Measurements from ENCODE around the gene GDF2.

Gene GDF2

GRCh38 chr10:47300429-47300931 lies 21.8 kb upstream of the GDF2 start:
- Histone ChIP-seq H3K27me3 (ENCODE audit: control insufficient read depth in 2 of 2, insufficient read depth in 2 of 2, low read length in 2 of 2) (peaks cover 15 to 21% of the 10 kb centered on the region in 2 donors), H3K27ac (ENCODE audit: low read depth in 2 of 2, low read length in 2 of 2) (no peak overlapping the region), H3K4me1 (ENCODE audit: control insufficient read depth in 2 of 2, insufficient read depth in 2 of 2, low read length in 2 of 2) (no peaks in the 10 kb centered on the region), H3K9me3 (ENCODE audit: control insufficient read depth in 2 of 2, low read length in 2 of 2) (no peaks in the 10 kb centered on the region), H3K4me3 (ENCODE audit: low read length in 2 of 2) (peak overlapping the region; percentile 31 to 44), H3K9ac (ENCODE audit: low read depth in 1 of 2, low read length in 2 of 2) (no peak overlapping the region), H3K36me3 (ENCODE audit: control insufficient read depth in 2 of 2, insufficient read depth in 2 of 2, low read length in 2 of 2) (no peaks in the 10 kb centered on the region)

DNA sequence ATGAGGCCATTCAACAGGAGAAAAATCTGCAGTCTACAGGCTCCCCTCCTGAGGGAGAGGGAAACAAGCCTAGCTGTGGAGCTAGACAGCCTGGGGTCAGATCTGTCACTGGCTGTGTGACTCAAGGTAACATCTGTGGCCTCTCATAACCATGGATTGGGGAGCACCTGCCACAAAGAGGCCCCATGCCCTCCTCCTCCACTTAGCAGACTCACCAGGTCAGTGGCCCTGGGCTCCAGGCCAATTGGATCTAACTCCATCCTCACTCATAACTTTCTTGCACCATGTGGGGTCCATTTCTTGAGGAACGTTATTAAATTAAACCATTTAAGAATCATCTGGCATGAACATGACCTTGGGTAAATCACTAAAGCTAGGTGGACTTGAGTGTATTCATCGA lies 20.4 kb upstream of the GDF2 start:
- Histone ChIP-seq H3K27me3 (ENCODE audit: control insufficient read depth in 2 of 2, insufficient read depth in 2 of 2, low read length in 2 of 2) (peaks cover 15 to 21% of the 10 kb centered on the region in 2 donors), H3K4me1 (ENCODE audit: control insufficient read depth in 2 of 2, insufficient read depth in 2 of 2, low read length in 2 of 2) (no peaks in the 10 kb centered on the region), H3K27ac (ENCODE audit: low read depth in 2 of 2, low read length in 2 of 2) (no peak overlapping the region), H3K9ac (ENCODE audit: low read depth in 1 of 2, low read length in 2 of 2) (no peak overlapping the region), H3K9me3 (ENCODE audit: control insufficient read depth in 2 of 2, low read length in 2 of 2) (no peaks in the 10 kb centered on the region), H3K4me3 (ENCODE audit: low read length in 2 of 2) (no peak overlapping the region), H3K36me3 (ENCODE audit: control insufficient read depth in 2 of 2, insufficient read depth in 2 of 2, low read length in 2 of 2) (no peaks in the 10 kb centered on the region)

- Histone ChIP-seq H3K27ac (ENCODE audit: low read depth in 2 of 2, low read length in 2 of 2) (no peak overlapping the region), H3K36me3 (ENCODE audit: control insufficient read depth in 2 of 2, insufficient read depth in 2 of 2, low read length in 2 of 2) (no peaks in the 10 kb centered on the region), H3K9ac (ENCODE audit: low read depth in 1 of 2, low read length in 2 of 2) (no peak overlapping the region), H3K4me3 (ENCODE audit: low read length in 2 of 2) (no peak overlapping the region), H3K4me1 (ENCODE audit: control insufficient read depth in 2 of 2, insufficient read depth in 2 of 2, low read length in 2 of 2) (no peaks in the 10 kb centered on the region), H3K27me3 (ENCODE audit: control insufficient read depth in 2 of 2, insufficient read depth in 2 of 2, low read length in 2 of 2) (peaks cover 17 to 21% of the 10 kb centered on the region in 2 donors), H3K9me3 (ENCODE audit: control insufficient read depth in 2 of 2, low read length in 2 of 2) (no peaks in the 10 kb centered on the region)
Observed at GRCh38 chr10:47303105-47303504, 19.1 kb upstream of the GDF2 start.

DNA sequence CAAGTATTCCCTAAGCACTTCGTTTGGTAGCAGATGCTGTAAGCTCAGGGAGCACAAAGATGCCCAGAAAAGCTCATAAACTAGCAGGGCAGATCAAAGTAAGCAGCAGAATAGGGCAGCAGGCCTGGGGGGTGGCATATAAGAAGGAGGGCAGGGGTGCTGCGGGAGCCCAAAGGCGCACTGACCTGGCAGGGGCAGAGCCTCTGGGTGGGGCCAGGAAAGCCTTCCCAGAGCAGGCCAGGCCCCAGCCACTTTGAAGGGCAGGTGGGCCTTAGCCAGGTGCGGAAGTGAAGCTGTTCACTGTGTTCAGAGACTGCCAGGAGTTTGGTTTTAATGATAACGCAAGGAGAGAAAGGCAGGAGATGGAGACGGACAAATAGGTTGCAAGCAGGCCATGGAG lies 18.4 kb upstream of the GDF2 start:
- H3K27me3 ChIP-seq (ENCODE audit: control insufficient read depth in 2 of 2, insufficient read depth in 2 of 2, low read length in 2 of 2): peaks cover 16 to 21% of the 10 kb centered on the region in 2 donors
- H3K9me3 ChIP-seq (ENCODE audit: control insufficient read depth in 2 of 2, low read length in 2 of 2): no peaks in the 10 kb centered on the region
- no peak overlapping the region for H3K27ac ChIP-seq (ENCODE audit: low read depth in 2 of 2, low read length in 2 of 2)
- no peak overlapping the region for H3K9ac ChIP-seq (ENCODE audit: low read depth in 1 of 2, low read length in 2 of 2)
- H3K36me3 ChIP-seq (ENCODE audit: control insufficient read depth in 2 of 2, insufficient read depth in 2 of 2, low read length in 2 of 2): no peaks in the 10 kb centered on the region
- H3K4me3 ChIP-seq (ENCODE audit: low read length in 2 of 2): no peak overlapping the region
- no peaks in the 10 kb centered on the region for H3K4me1 ChIP-seq (ENCODE audit: control insufficient read depth in 2 of 2, insufficient read depth in 2 of 2, low read length in 2 of 2)

- Histone ChIP-seq H3K27ac (ENCODE audit: low read depth in 2 of 2, low read length in 2 of 2) (no peak overlapping the region), H3K9me3 (ENCODE audit: control insufficient read depth in 2 of 2, low read length in 2 of 2) (no peaks in the 10 kb centered on the region), H3K4me1 (ENCODE audit: control insufficient read depth in 2 of 2, insufficient read depth in 2 of 2, low read length in 2 of 2) (no peaks in the 10 kb centered on the region), H3K27me3 (ENCODE audit: control insufficient read depth in 2 of 2, insufficient read depth in 2 of 2, low read length in 2 of 2) (peaks cover 11 to 19% of the 10 kb centered on the region in 2 donors), H3K4me3 (ENCODE audit: low read length in 2 of 2) (no peak overlapping the region), H3K9ac (ENCODE audit: low read depth in 1 of 2, low read length in 2 of 2) (no peak overlapping the region), H3K36me3 (ENCODE audit: control insufficient read depth in 2 of 2, insufficient read depth in 2 of 2, low read length in 2 of 2) (no peaks in the 10 kb centered on the region)
Observed at GRCh38 chr10:47305566-47305965, 16.7 kb upstream of the GDF2 start.

DNA sequence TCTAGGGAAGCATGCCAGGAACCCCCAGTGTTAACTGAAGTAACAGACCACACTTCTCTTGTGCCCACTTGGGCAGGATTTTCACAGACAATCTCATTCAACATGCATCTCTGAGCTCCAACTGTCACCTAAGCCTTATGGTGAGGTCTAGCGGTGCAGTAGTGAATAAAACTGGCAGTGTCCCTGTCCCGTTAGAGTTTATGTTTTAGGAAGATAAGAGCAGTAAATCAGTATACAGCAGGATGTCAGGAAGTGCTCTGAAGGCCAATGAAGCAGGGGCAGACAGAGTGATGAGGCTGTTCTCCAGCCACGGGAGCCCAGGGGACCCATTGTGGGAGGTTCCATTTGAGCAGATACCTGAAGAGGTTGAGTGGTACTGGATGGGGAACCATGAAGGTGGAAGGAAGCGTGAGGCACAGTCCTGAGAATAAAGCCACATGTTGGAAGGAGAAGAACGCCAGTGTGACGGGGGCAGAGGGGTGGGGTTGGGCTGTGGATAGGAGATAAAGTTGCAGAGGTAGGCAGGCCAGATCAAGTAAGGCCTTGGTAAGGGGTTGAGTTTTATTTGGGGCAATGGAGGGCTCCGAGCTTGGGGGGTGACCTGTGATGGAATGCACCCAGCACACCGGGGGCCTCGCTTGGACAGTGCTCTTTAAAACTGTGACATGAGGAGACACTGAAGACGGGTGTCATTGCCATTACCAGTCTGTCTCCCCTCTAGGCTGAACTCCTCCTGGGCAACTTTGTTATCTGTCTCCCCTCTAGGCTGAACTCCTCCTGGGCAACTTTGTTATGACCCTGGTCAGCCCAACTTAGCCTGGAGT lies 15.7 kb upstream of the GDF2 start:
- Histone ChIP-seq H3K4me1 (ENCODE audit: control insufficient read depth in 2 of 2, insufficient read depth in 2 of 2, low read length in 2 of 2) (peaks cover 7 to 8% of the 10 kb centered on the region in 2 donors), H3K27me3 (ENCODE audit: control insufficient read depth in 2 of 2, insufficient read depth in 2 of 2, low read length in 2 of 2) (peaks cover 10 to 11% of the 10 kb centered on the region in 2 donors), H3K9me3 (ENCODE audit: control insufficient read depth in 2 of 2, low read length in 2 of 2) (no peaks in the 10 kb centered on the region), H3K4me3 (ENCODE audit: low read length in 2 of 2) (no peak overlapping the region), H3K9ac (ENCODE audit: low read depth in 1 of 2, low read length in 2 of 2) (no peak overlapping the region), H3K36me3 (ENCODE audit: control insufficient read depth in 2 of 2, insufficient read depth in 2 of 2, low read length in 2 of 2) (no peaks in the 10 kb centered on the region), H3K27ac (ENCODE audit: low read depth in 2 of 2, low read length in 2 of 2) (no peak overlapping the region)

GRCh38 chr10:47307381-47307780 lies 14.9 kb upstream of the GDF2 start:
- peaks cover 12 to 13% of the 10 kb centered on the region in 2 donors for H3K4me1 ChIP-seq (ENCODE audit: control insufficient read depth in 2 of 2, insufficient read depth in 2 of 2, low read length in 2 of 2)
- no peak overlapping the region for H3K4me3 ChIP-seq (ENCODE audit: low read length in 2 of 2)
- H3K9me3 ChIP-seq (ENCODE audit: control insufficient read depth in 2 of 2, low read length in 2 of 2): no peaks in the 10 kb centered on the region
- H3K27me3 ChIP-seq (ENCODE audit: control insufficient read depth in 2 of 2, insufficient read depth in 2 of 2, low read length in 2 of 2): peaks cover 8 to 11% of the 10 kb centered on the region in 2 donors
- no peak overlapping the region for H3K27ac ChIP-seq (ENCODE audit: low read depth in 2 of 2, low read length in 2 of 2)
- H3K36me3 ChIP-seq (ENCODE audit: control insufficient read depth in 2 of 2, insufficient read depth in 2 of 2, low read length in 2 of 2): no peaks in the 10 kb centered on the region
- H3K9ac ChIP-seq (ENCODE audit: low read depth in 1 of 2, low read length in 2 of 2): no peak overlapping the region

- Histone ChIP-seq H3K4me3 (ENCODE audit: low read length in 2 of 2) (no peak overlapping the region), H3K27me3 (ENCODE audit: control insufficient read depth in 2 of 2, insufficient read depth in 2 of 2, low read length in 2 of 2) (peaks cover 2 to 4% of the 10 kb centered on the region in 2 donors), H3K36me3 (ENCODE audit: control insufficient read depth in 2 of 2, insufficient read depth in 2 of 2, low read length in 2 of 2) (no peaks in the 10 kb centered on the region), H3K27ac (ENCODE audit: low read depth in 2 of 2, low read length in 2 of 2) (no peak overlapping the region), H3K4me1 (ENCODE audit: control insufficient read depth in 2 of 2, insufficient read depth in 2 of 2, low read length in 2 of 2) (peaks cover 12 to 13% of the 10 kb centered on the region in 2 donors), H3K9ac (ENCODE audit: low read depth in 1 of 2, low read length in 2 of 2) (no peak overlapping the region), H3K9me3 (ENCODE audit: control insufficient read depth in 2 of 2, low read length in 2 of 2) (no peaks in the 10 kb centered on the region)
Observed at GRCh38 chr10:47308775-47309174, 13.5 kb upstream of the GDF2 start.

GRCh38 chr10:47309408-47310089 lies 12.7 kb upstream of the GDF2 start:
- H3K4me1 ChIP-seq (ENCODE audit: control insufficient read depth in 2 of 2, insufficient read depth in 2 of 2, low read length in 2 of 2): peaks cover 12 to 13% of the 10 kb centered on the region in 2 donors
- H3K9me3 ChIP-seq (ENCODE audit: control insufficient read depth in 2 of 2, low read length in 2 of 2): no peaks in the 10 kb centered on the region

DNA sequence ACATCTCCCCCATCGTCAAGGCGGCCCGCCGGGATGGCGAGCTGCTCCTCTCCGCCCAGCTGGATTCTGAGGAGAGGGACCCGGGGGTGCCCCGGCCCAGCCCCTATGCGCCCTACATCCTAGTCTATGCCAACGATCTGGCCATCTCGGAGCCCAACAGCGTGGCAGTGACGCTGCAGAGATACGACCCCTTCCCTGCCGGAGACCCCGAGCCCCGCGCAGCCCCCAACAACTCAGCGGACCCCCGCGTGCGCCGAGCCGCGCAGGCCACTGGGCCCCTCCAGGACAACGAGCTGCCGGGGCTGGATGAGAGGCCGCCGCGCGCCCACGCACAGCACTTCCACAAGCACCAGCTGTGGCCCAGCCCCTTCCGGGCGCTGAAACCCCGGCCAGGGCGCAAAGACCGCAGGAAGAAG lies 12.2 kb upstream of the GDF2 start:
- Histone ChIP-seq H3K9me3 (ENCODE audit: control insufficient read depth in 2 of 2, low read length in 2 of 2) (no peaks in the 10 kb centered on the region), H3K36me3 (ENCODE audit: control insufficient read depth in 2 of 2, insufficient read depth in 2 of 2, low read length in 2 of 2) (no peaks in the 10 kb centered on the region), H3K27ac (ENCODE audit: low read depth in 2 of 2, low read length in 2 of 2) (no peak overlapping the region), H3K4me1 (ENCODE audit: control insufficient read depth in 2 of 2, insufficient read depth in 2 of 2, low read length in 2 of 2) (peaks cover 12 to 13% of the 10 kb centered on the region in 2 donors), H3K4me3 (ENCODE audit: low read length in 2 of 2) (no peak overlapping the region), H3K27me3 (ENCODE audit: control insufficient read depth in 2 of 2, insufficient read depth in 2 of 2, low read length in 2 of 2) (peaks cover 0 to 4% of the 10 kb centered on the region in 2 donors), H3K9ac (ENCODE audit: low read depth in 1 of 2, low read length in 2 of 2) (no peak overlapping the region)

More at GRCh38 chr10:47309408-47310089, 12.7 kb upstream of the GDF2 start:
- no peak overlapping the region for H3K4me3 ChIP-seq (ENCODE audit: low read length in 2 of 2)
- H3K27ac ChIP-seq (ENCODE audit: low read depth in 2 of 2, low read length in 2 of 2): no peak overlapping the region
- no peak overlapping the region for H3K9ac ChIP-seq (ENCODE audit: low read depth in 1 of 2, low read length in 2 of 2)
- H3K27me3 ChIP-seq (ENCODE audit: control insufficient read depth in 2 of 2, insufficient read depth in 2 of 2, low read length in 2 of 2): peaks cover 0 to 4% of the 10 kb centered on the region in 2 donors
- no peaks in the 10 kb centered on the region for H3K36me3 ChIP-seq (ENCODE audit: control insufficient read depth in 2 of 2, insufficient read depth in 2 of 2, low read length in 2 of 2)
